K562 (cell line): ENCODE measurements around the gene NASP. TPM values are rescaled to one million over a fixed set of nuclear protein-coding genes. Genes with fewer than 3 reads are reported as not detected.
A peak's percentile ranks its signal among the peaks of the same experiment; 100 is the strongest.

Experiments
- ATAC-seq: fragments of 200-7000 bp; cut with Tn5 transposase; 3 replicates; pipeline ENCODE4 v1.9.1; 2020; ENCODE audit warnings: moderate library complexity
- BruUV-seq: library from RNA; stranded (reverse); fragments of 400-500 nt; replicated peaks from 2 replicates; lab custom pipeline; 2021; lab: Mats Ljungman, UMichigan
- CTCF ChIA-PET: fragments of 300-600 bp; formaldehyde crosslinking; extraction: SDS; loops from one replicate; lab custom pipeline; 2021; ENCODE audit warnings: low intra/inter-chr PET ratio; lab: Yijun Ruan, JAX
- POLR2A ChIA-PET: fragments of 300-600, 350-650 bp; sonication (Branson Sonifier 250); formaldehyde crosslinking; extraction: SDS; loops from one replicate; lab custom pipeline; 2021; ENCODE audit warnings: antibody characterized with exemption, inconsistent platforms; lab: Yijun Ruan, JAX
- DNase-seq, 4 experiments: peaks; one replicate each; pipeline versions ENCODE4 v3.0.0 to v3.0.0-alpha.2; 2011 to 2018; ENCODE audit warnings: low spot score in 3 of 4, mixed read lengths in 3 of 4; ENCODE audit errors: extremely low read depth in 1 of 4
- FAIRE-seq: peaks from 2 replicates; lab custom pipeline; 2011; peaks lifted over from hg19 to GRCh38; lab: Jason Lieb, UNC
- H2AFZ ChIP-seq: 2 replicates; pipeline ENCODE4 v1.6.0; 2011; ENCODE audit warnings: low read depth, low read length, control low read depth, inconsistent platforms
- H3K27ac ChIP-seq: fragments of 200-600 bp; 3 replicates; pipeline ENCODE4 v1.8.0; 2011; ENCODE audit warnings: low read depth, mild to moderate bottlenecking, control low read depth, inconsistent platforms, low read length, moderate library complexity, mixed read lengths; ENCODE audit errors: extremely low read depth
- H3K27me3 ChIP-seq, 2 experiments: fragments of 300-600 bp in 1 of 2; 2 replicates in 1 of 2; 3 replicates in 1 of 2; pipeline versions ENCODE4 v1.6.0 to v1.8.0; 2011; ENCODE audit warnings: inconsistent platforms in 2 of 2, low read length in 2 of 2, mild to moderate bottlenecking in 1 of 2, mixed read lengths in 1 of 2, moderate library complexity in 1 of 2; ENCODE audit not compliant: control insufficient read depth in 2 of 2, insufficient read depth in 2 of 2
- H3K36me3 ChIP-seq: fragments of 300-600 bp; 3 replicates; pipeline ENCODE4 v1.8.0; 2011; ENCODE audit warnings: mild to moderate bottlenecking, low read length, inconsistent platforms; ENCODE audit not compliant: control insufficient read depth, insufficient read depth
- H3K4me1 ChIP-seq, 2 experiments: fragments of 200-600 bp in 1 of 2; replicated peaks in 1 of 2; 2 replicates in 1 of 2; 3 replicates in 1 of 2; pipeline versions ENCODE4 v1.5.1 to v1.8.0; 2011; ENCODE audit warnings: inconsistent platforms in 2 of 2, low read length in 2 of 2, mild to moderate bottlenecking in 1 of 2, mixed read lengths in 1 of 2, moderate library complexity in 1 of 2; ENCODE audit not compliant: control insufficient read depth in 2 of 2, insufficient read depth in 2 of 2
- H3K4me2 ChIP-seq: 2 replicates; pipeline ENCODE4 v1.6.1; 2011; ENCODE audit warnings: low read length, control low read depth, inconsistent platforms, mixed read lengths; ENCODE audit not compliant: insufficient read depth
- H3K4me3 ChIP-seq: fragments of 200-600 bp; sonication (generic), shearing (Covaris generic); 2 replicates; pipeline ENCODE4 v1.5.1; 2016; ENCODE audit warnings: control low read depth, inconsistent platforms
- H3K79me2 ChIP-seq: fragments of 200-600 bp; 3 replicates; pipeline ENCODE4 v1.8.0; 2011; ENCODE audit warnings: low read length, inconsistent platforms; ENCODE audit not compliant: control insufficient read depth, insufficient read depth
- H3K9ac ChIP-seq, 2 experiments: 2 replicates each; pipeline versions ENCODE4 v1.6.0 to v1.6.1; 2011; ENCODE audit warnings: low read depth in 2 of 2, low read length in 2 of 2, control low read depth in 1 of 2, inconsistent platforms in 1 of 2, mild to moderate bottlenecking in 1 of 2, mixed read lengths in 1 of 2; ENCODE audit not compliant: insufficient read depth in 1 of 2
- H3K9me1 ChIP-seq: one replicate; pipeline ENCODE4 v1.6.0; 2011; ENCODE audit warnings: inconsistent platforms, mild to moderate bottlenecking, low read length, moderate library complexity; ENCODE audit not compliant: control insufficient read depth, insufficient read depth
- H3K9me3 ChIP-seq: replicated peaks from 2 replicates; pipeline ENCODE4 v1.5.1; 2011; ENCODE audit warnings: low read depth, low read length, inconsistent platforms; ENCODE audit not compliant: control insufficient read depth, insufficient read depth
- H4K20me1 ChIP-seq: replicated peaks from 2 replicates; pipeline ENCODE4 v1.6.1; 2011; ENCODE audit warnings: low read length, inconsistent platforms, mixed read lengths; ENCODE audit not compliant: control insufficient read depth, insufficient read depth
- GABPB2 ChIP-seq: fragments of 250-450 bp; sonication (Bioruptor Pico); conservative IDR thresholded peaks from 2 replicates; pipeline ENCODE4 v1.5.1; 2021; ENCODE audit warnings: mild to moderate bottlenecking
- MYNN ChIP-seq, 2 experiments: sonication (generic); formaldehyde crosslinking in 1 of 2; IDR thresholded peaks; 2 replicates each; pipeline versions ENCODE4 v1.5.0 to v1.6.1; 2016 to 2020; ENCODE audit warnings: antibody characterized with exemption in 1 of 2, missing genetic modification reagents in 1 of 2
- PHB ChIP-seq: fragments of 250-450 bp; sonication (Bioruptor Pico); IDR thresholded peaks from 2 replicates; pipeline ENCODE4 v1.5.0; 2021
- PML ChIP-seq: IDR thresholded peaks from 2 replicates; pipeline ENCODE4 v1.6.1; 2012; ENCODE audit warnings: low read length, inconsistent platforms
- POLR2A ChIP-seq: fragments of 450-650 bp; conservative IDR thresholded peaks from 2 replicates; pipeline ENCODE4 v1.6.1; 2016
- POLR2AphosphoS5 ChIP-seq: IDR thresholded peaks from 2 replicates; pipeline ENCODE4 v1.6.1; 2011; ENCODE audit warnings: mild to moderate bottlenecking, low read depth, low read length, moderate library complexity; ENCODE audit not compliant: control insufficient read depth, insufficient read depth
- POLR2B ChIP-seq: fragments of 450-650 bp; IDR thresholded peaks from 2 replicates; pipeline ENCODE4 v1.6.1; 2018; ENCODE audit warnings: low read depth; ENCODE audit not compliant: partially characterized antibody
- RAD21 ChIP-seq, 2 experiments: fragments of 250-450 bp in 1 of 2; fragments of 450-650 bp in 1 of 2; sonication (Bioruptor Pico) in 1 of 2; formaldehyde crosslinking in 1 of 2; IDR thresholded peaks in 1 of 2; conservative IDR thresholded peaks in 1 of 2; 2 replicates each; pipeline versions ENCODE4 v1.4.0 to v1.8.0; 2020 to 2022; ENCODE audit warnings: mild to moderate bottlenecking in 2 of 2, moderate library complexity in 1 of 2
- SUPT5H ChIP-seq: fragments of 450-650 bp; IDR thresholded peaks from 2 replicates; pipeline ENCODE4 v1.6.1; 2016
- ZNF830 ChIP-seq: fragments of 250-450 bp; sonication (Bioruptor Pico); IDR thresholded peaks from 2 replicates; pipeline ENCODE4 v1.5.0; 2021; ENCODE audit warnings: mild to moderate bottlenecking
- WGBS: fragments of 100-300 bp; shearing (Covaris generic); methylation state at CpG from one replicate; pipeline ENCODE4 v1.1.6; 2016; ENCODE audit warnings: low coverage, mixed read lengths; ENCODE audit not compliant: insufficient coverage; ENCODE audit errors: missing lambda C conversion rate; 5-methylcytosine and 5-hydroxymethylcytosine counted together
- in situ Hi-C: fragments of 300-500 bp; cut with MboI; formaldehyde crosslinking; loops from 4 replicates; pipeline ENCODE4 v1.15.0; 2018; ENCODE audit warnings: inconsistent platforms, mixed read lengths
- intact Hi-C: fragments of 100-400 bp; cut with micrococcal nuclease; formaldehyde crosslinking; loops from 2 replicates; pipeline ENCODE4 v1.14.2; 2022
- polyA plus RNA-seq, 8 experiments: library from polyadenylated mRNA; depleted of rRNA in 4 of 8; stranded (reverse) in 5 of 8; unstranded in 3 of 8; fragments of >200 nt; fragmentation: Nextera tagmentation in 2 of 8; fragmentation: Illumina TruSeq in 1 of 8; extraction: Ambion mirVana in 2 of 8; extraction: Trizol in 1 of 8; gene quantifications; 2 replicates each; pipeline versions ENCODE4 v1.2.1 to v1.2.3, GENCODE V29; 2011 to 2014; ENCODE audit warnings: inconsistent platforms in 1 of 8, missing spikeins in 1 of 8
- total RNA-seq, 7 experiments: library from RNA; depleted of rRNA in 6 of 7; stranded (reverse); fragments of >200 nt in 6 of 7; fragmentation: Illumina TruSeq in 2 of 7; extraction: Trizol in 2 of 7; gene quantifications; 2 replicates each; pipeline versions ENCODE4 v1.2.1 to v1.2.3, GENCODE V29; 2011 to 2021; ENCODE audit warnings: low replicate concordance in 1 of 7
- TF ChIP-seq, protein P1 (sequence below), 3 experiments: IDR thresholded peaks in 2 of 3; conservative IDR thresholded peaks in 1 of 3; 2 replicates each; pipeline ENCODE4 v1.5.1; 2011 to 2012; ENCODE audit warnings: low read length in 3 of 3, mild to moderate bottlenecking in 3 of 3, control low read depth in 2 of 3, improper control_type of control experiment in 1 of 3, inconsistent platforms in 1 of 3, low read depth in 1 of 3, mixed read lengths in 1 of 3, moderate library complexity in 1 of 3; ENCODE audit not compliant: insufficient read depth in 2 of 3

NASP gene
- total and polyA plus RNA-seq, 9 of the 15 experiments (the other 6 are each of a cell fraction or from before 2014, with no cell fraction given) = 199 to 578 (median 419) TPM

DNA sequence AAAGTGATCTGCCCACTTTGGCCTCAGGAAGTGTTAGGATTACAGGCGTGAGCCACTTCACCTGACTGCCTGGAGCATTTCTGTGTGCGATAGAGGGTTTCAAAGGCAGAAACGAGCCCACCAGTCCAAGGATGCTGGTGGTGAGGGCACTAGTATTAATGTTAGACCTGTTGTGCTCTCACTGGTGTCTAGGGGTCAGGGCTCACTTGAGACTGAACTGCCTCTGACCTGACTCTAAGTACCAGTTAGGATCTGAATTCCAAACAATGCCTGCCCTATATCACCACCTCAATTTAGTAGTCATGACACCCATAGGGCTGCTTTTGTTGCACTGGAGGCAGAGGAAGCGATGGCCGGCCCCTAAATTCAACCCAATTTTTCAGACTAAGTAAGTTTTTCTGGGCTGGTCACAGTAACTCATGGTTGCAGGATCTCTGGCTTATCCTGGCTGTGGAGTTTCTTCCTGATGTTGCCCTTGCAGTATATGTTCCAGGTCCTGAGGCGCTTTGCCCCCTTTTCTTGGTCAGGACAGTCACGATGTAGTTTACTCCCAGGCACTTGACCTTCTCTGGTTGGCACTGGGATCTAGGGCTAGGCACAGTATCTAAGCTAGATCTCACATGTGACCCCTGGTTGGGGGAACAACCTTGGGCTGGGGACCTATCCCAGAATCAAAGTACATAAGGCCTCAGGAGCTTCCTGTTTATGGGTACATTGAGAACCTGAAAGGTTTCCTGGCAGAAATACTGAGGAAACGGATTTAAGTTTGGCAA, 35.5 kb downstream of the NASP start:
- Histone ChIP-seq H3K4me3 (no peak overlapping the region), H3K9me3 (no peaks in the 10 kb centered on the region), H3K27me3 (no peaks in the 10 kb centered on the region), H3K27ac (no peak overlapping the region; the same call in 2 of the 3 replicates), H3K79me2 (no peaks in the 10 kb centered on the region), H4K20me1 (no peaks in the 10 kb centered on the region; the same call in none of the 2 replicates), H3K9ac (no peak overlapping the region), H2AFZ (no peak overlapping the region), H3K9me1 (no peaks in the 10 kb centered on the region), H3K36me3 (peaks cover 80% of the 10 kb centered on the region), H3K4me2 (no peak overlapping the region), H3K4me1 (peaks cover 0 to 17% of the 10 kb centered on the region in 2 experiments; a peak in 2 of 5 replicates)
- ChIA-PET CTCF (no interaction called here), POLR2A (interaction anchor here (0.6 to 1.2 kb wide), 2 partner anchors 11 to 34 kb away, joined by 3 to 5 read pairs; no protein-coding TSS in a partner anchor)
- no TSS peak for BruUV-seq
- peak in 1 of 4 experiments; percentile 31 for DNase-seq
- intact Hi-C loops (loop anchor here (2.0 kb wide), 1 partner anchor 261 kb away; no protein-coding TSS in a partner anchor), in situ Hi-C loops (no loop called here)
- WGBS = 61% methylated on average over 8 of the region's 8 CpGs
- TF ChIP-seq GABPB2 (CRISPR knock-in tag) = no peak
- peak; percentile 66 for TF ChIP-seq SUPT5H
- peak; percentile 55 for TF ChIP-seq POLR2B
- TF ChIP-seq, protein P1, sequence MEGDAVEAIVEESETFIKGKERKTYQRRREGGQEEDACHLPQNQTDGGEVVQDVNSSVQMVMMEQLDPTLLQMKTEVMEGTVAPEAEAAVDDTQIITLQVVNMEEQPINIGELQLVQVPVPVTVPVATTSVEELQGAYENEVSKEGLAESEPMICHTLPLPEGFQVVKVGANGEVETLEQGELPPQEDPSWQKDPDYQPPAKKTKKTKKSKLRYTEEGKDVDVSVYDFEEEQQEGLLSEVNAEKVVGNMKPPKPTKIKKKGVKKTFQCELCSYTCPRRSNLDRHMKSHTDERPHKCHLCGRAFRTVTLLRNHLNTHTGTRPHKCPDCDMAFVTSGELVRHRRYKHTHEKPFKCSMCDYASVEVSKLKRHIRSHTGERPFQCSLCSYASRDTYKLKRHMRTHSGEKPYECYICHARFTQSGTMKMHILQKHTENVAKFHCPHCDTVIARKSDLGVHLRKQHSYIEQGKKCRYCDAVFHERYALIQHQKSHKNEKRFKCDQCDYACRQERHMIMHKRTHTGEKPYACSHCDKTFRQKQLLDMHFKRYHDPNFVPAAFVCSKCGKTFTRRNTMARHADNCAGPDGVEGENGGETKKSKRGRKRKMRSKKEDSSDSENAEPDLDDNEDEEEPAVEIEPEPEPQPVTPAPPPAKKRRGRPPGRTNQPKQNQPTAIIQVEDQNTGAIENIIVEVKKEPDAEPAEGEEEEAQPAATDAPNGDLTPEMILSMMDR (IDR thresholded peaks at IDR 0.05 in 2 of 3, conservative IDR thresholded peaks at IDR 0.05 in 1 of 3; ENCODE audit: insufficient read depth in 2 of 3, low read depth in 1 of 3, low read length in 3 of 3) = peak in 2 of 3 experiments; percentile 8 to 21; a peak in 1 of 6 replicates
- TF ChIP-seq POLR2A = peak; percentile 74
- TF ChIP-seq PHB (CRISPR knock-in tag) = no peak
- 0 out of 4 replicates have a peak, but pooled peaks of 1 of the 2 experiments have one; percentile 9 for TF ChIP-seq RAD21 (CRISPR knock-in tag; conservative IDR thresholded peaks at IDR 0.05 in 1 of 2, IDR thresholded peaks at IDR 0.05 in 1 of 2)
- no peak for TF ChIP-seq ZNF830 (CRISPR knock-in tag)
- TF ChIP-seq POLR2AphosphoS5 = peak; percentile 74; the same call in 1 of the 2 replicates
- TF ChIP-seq MYNN (IDR thresholded peaks at IDR 0.05) = peak; percentile 70
- no peak for TF ChIP-seq MYNN (CRISPR knock-in tag; IDR thresholded peaks at IDR 0.05)
- peak; percentile 50; the same call in 1 of the 2 replicates for TF ChIP-seq PML
- peak; percentile 23 for FAIRE-seq
- peak; percentile 42 for ATAC-seq
